G401 (cell line): ENCODE data around the gene CAB39L. TPM values are rescaled to one million over a fixed set of nuclear protein-coding genes. Genes with fewer than 3 reads are reported as not detected.

Source experiments
- DNase-seq: peaks from one replicate; pipeline ENCODE4 v3.0.0-alpha.2; 2015; ENCODE audit warnings: low spot score
- in situ Hi-C: cut with HindIII; loops from 2 replicates; pipeline ENCODE4 v1.10.0; 2016; ENCODE audit warnings: low sequenced_read_pairs, mixed read lengths
- total RNA-seq: library from RNA; depleted of rRNA; stranded (reverse); fragments of >200 nt; shearing (Covaris generic); gene quantifications from 2 replicates; pipeline ENCODE4 v1.2.3, GENCODE V29; 2014; rRNA removed

The CAB39L gene
- total RNA-seq, 1 experiment from 2014 or later = 42.4 TPM

DNA sequence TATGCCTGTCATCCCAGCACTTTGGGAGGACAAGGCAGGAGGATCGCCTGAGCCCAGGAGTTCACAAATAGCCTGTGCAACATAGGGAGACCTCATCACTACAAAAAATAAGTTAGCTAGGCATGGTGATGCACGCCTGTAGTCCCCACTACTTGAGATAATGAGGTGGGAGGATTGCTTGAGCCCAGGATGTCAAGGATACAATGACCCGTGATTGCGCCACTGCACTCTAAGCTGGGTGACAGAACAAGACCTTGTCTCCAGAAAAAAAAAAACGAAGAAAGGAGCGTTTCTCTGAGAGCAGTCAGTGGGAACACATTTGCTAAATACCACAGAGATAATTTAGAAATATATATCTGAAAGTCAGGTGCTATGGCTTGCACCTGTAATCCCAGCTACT, 184.3 kb downstream of the CAB39L start:
- in situ Hi-C loops = no loop called here
- no peak for DNase-seq

Other genes with a start within 250 kb of the CAB39L start
- gene MLNR, start 223.7 kb downstream of the CAB39L start, total RNA-seq = not detected in 2 replicates
- gene CDADC1, start 196.1 kb downstream of the CAB39L start, total RNA-seq = 1.6 and 2.2 TPM in 2 replicates
- gene SETDB2, start 210 bp upstream of the CAB39L start, total RNA-seq = 14.9 and 15.8 TPM in 2 replicates
- gene PHF11, start 51.9 kb upstream of the CAB39L start, total RNA-seq = 26.3 and 28.4 TPM in 2 replicates
- 15.4 and 28.2 TPM in 2 replicates for gene RCBTB1, start 141.5 kb upstream of the CAB39L start, total RNA-seq
- gene ARL11, start 184.4 kb upstream of the CAB39L start, total RNA-seq = not detected in 2 replicates
- gene EBPL, start 247.4 kb upstream of the CAB39L start, total RNA-seq = 116 and 197 TPM in 2 replicates